Neuronal stem cell (in vitro differentiated cells): Measurements from ENCODE around the gene CEP112.

Source experiments
- DNase-seq: peaks from one replicate; pipeline ENCODE4 v3.0.0-alpha.2; 2013; ENCODE audit warnings: low spot score
- H2AFZ ChIP-seq: one replicate; pipeline ENCODE4 v1.6.1; 2013; ENCODE audit warnings: mild to moderate bottlenecking, low read length, inconsistent platforms
- H2AK5ac ChIP-seq: 2 replicates; pipeline ENCODE4 v1.6.1; 2013; ENCODE audit warnings: low read depth, mild to moderate bottlenecking, inconsistent platforms, low read length, moderate library complexity, mixed read lengths
- H2BK120ac ChIP-seq: 2 replicates; pipeline ENCODE4 v1.6.1; 2013; ENCODE audit warnings: low read depth, mild to moderate bottlenecking, inconsistent platforms, low read length, moderate library complexity, mixed read lengths
- H2BK12ac ChIP-seq: one replicate; pipeline ENCODE4 v1.6.1; 2013; ENCODE audit warnings: low read length, inconsistent platforms
- H2BK15ac ChIP-seq: 2 replicates; pipeline ENCODE4 v1.6.1; 2013; ENCODE audit warnings: mild to moderate bottlenecking, low read length, inconsistent platforms, mixed read lengths
- H2BK5ac ChIP-seq: one replicate; pipeline ENCODE4 v1.6.1; 2013; ENCODE audit warnings: inconsistent platforms, mild to moderate bottlenecking, low read length, moderate library complexity
- H3K14ac ChIP-seq: one replicate; pipeline ENCODE4 v1.6.1; 2013; ENCODE audit warnings: low read length, inconsistent platforms
- H3K18ac ChIP-seq: 2 replicates; pipeline ENCODE4 v1.6.1; 2013; ENCODE audit warnings: low read length, inconsistent platforms
- H3K23ac ChIP-seq: 2 replicates; pipeline ENCODE4 v1.6.1; 2013; ENCODE audit warnings: low read depth, mild to moderate bottlenecking, mixed read lengths, low read length, inconsistent platforms; ENCODE audit not compliant: poor library complexity
- H3K27ac ChIP-seq: replicated peaks from 3 replicates; pipeline ENCODE4 v1.5.1; 2013; ENCODE audit warnings: low read length, inconsistent platforms
- H3K27me3 ChIP-seq, 3 experiments: 2 replicates each; pipeline ENCODE4 v1.6.1; 2013; ENCODE audit warnings: low read length in 3 of 3, mild to moderate bottlenecking in 2 of 3, inconsistent platforms in 1 of 3, low read depth in 1 of 3, mixed read lengths in 1 of 3, moderate library complexity in 1 of 3; ENCODE audit not compliant: control insufficient read depth in 3 of 3, insufficient read depth in 3 of 3
- H3K36me3 ChIP-seq, 2 donors: replicated peaks in 1 of 2; 2 replicates each; pipeline ENCODE4 v1.6.1; 2013; ENCODE audit warnings: low read length in 2 of 2; ENCODE audit not compliant: control insufficient read depth in 2 of 2, insufficient read depth in 2 of 2
- H3K4ac ChIP-seq: 2 replicates; pipeline ENCODE4 v1.6.1; 2013; ENCODE audit warnings: inconsistent platforms, mild to moderate bottlenecking, low read length, moderate library complexity
- H3K4me1 ChIP-seq, 2 donors: 1 replicate in 1 of 2; 2 replicates in 1 of 2; pipeline ENCODE4 v1.6.1; 2013; ENCODE audit warnings: low read length in 2 of 2, low read depth in 1 of 2; ENCODE audit not compliant: control insufficient read depth in 2 of 2, insufficient read depth in 1 of 2
- H3K4me2 ChIP-seq: one replicate; pipeline ENCODE4 v1.6.1; 2013; ENCODE audit warnings: mild to moderate bottlenecking, low read length, inconsistent platforms; ENCODE audit not compliant: insufficient read depth, poor library complexity, severe bottlenecking
- H3K4me3 ChIP-seq, 2 donors: 2 replicates each; pipeline ENCODE4 v1.5.1; 2013; ENCODE audit warnings: low read length in 2 of 2, mild to moderate bottlenecking in 2 of 2, inconsistent platforms in 1 of 2, moderate library complexity in 1 of 2
- H3K79me1 ChIP-seq: one replicate; pipeline ENCODE4 v1.6.1; 2013; ENCODE audit warnings: low read depth, mild to moderate bottlenecking, inconsistent platforms, low read length, moderate library complexity
- H3K9ac ChIP-seq: one replicate; pipeline ENCODE4 v1.6.1; 2013; ENCODE audit warnings: mild to moderate bottlenecking, low read depth, low read length, inconsistent platforms; ENCODE audit not compliant: poor library complexity
- H3K9me3 ChIP-seq, 2 donors: replicated peaks in 1 of 2; 2 replicates each; pipeline versions ENCODE3 to v1.6.1; 2013; ENCODE audit warnings: low read length in 2 of 2, mild to moderate bottlenecking in 2 of 2, inconsistent platforms in 1 of 2, low read depth in 1 of 2, mixed read lengths in 1 of 2, moderate library complexity in 1 of 2; ENCODE audit not compliant: control insufficient read depth in 2 of 2, insufficient read depth in 1 of 2
- H4K8ac ChIP-seq: one replicate; pipeline ENCODE4 v1.6.1; 2013; ENCODE audit warnings: low read depth, mild to moderate bottlenecking, inconsistent platforms, low read length, moderate library complexity
- H4K91ac ChIP-seq: one replicate; pipeline ENCODE4 v1.6.1; 2013; ENCODE audit warnings: low read length, low read depth, mild to moderate bottlenecking, inconsistent platforms; ENCODE audit not compliant: poor library complexity
- WGBS, 2 donors: extraction: QIAGEN DNeasy Blood & Tissue Kit; methylation state at CpG; one replicate each; pipeline ENCODE4 v1.1.7; 2013; ENCODE audit warnings: missing lambda C conversion rate in 2 of 2, mixed read lengths in 1 of 2; ENCODE audit not compliant: insufficient read length in 2 of 2, insufficient replicate concordance in 1 of 2; ENCODE audit errors: extremely low coverage in 2 of 2; 5-methylcytosine and 5-hydroxymethylcytosine counted together

Gene CEP112

DNA sequence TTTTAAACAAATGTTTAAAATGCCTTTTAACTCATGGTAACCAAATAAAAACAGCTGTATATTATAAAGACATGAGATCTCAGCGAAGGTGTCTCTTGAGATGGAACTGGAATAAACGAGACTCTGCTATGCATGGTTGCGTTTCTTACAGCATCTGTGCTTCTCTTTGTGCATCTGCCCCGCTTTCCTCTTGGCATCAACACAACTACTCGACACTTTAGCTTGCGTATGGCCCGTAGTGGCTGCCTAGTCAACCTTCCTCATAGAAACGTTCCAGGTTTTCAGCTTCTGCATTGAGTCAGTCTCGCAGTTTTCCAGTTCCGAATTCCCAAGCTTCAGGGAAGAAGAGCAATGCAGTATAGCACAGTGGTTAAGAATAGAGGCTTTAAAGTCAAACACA lies 214.9 kb downstream of the CEP112 start:
- H3K18ac ChIP-seq = no peak overlapping the region
- no peak for DNase-seq
- H2AK5ac ChIP-seq = no peak overlapping the region
- no peaks in the 10 kb centered on the region for H3K36me3 ChIP-seq
- no peaks in the 10 kb centered on the region for H3K9me3 ChIP-seq
- no peak overlapping the region for H3K14ac ChIP-seq
- H3K9ac ChIP-seq = no peak overlapping the region
- H3K27me3 ChIP-seq = no peaks in the 10 kb centered on the region
- H2BK5ac ChIP-seq = no peak overlapping the region
- no peak overlapping the region for H2BK12ac ChIP-seq
- WGBS, 2 donors = no CpG with 5 or more reads among the region's 10 CpGs
- no peak overlapping the region for H3K27ac ChIP-seq
- H2BK15ac ChIP-seq = no peak overlapping the region
- H3K4me2 ChIP-seq = no peak overlapping the region
- no peak overlapping the region for H3K4ac ChIP-seq
- H4K8ac ChIP-seq = no peak overlapping the region
- no peak overlapping the region for H3K4me3 ChIP-seq
- H2BK120ac ChIP-seq = no peak overlapping the region
- no peaks in the 10 kb centered on the region for H3K4me1 ChIP-seq
- no peak overlapping the region for H4K91ac ChIP-seq
- H2AFZ ChIP-seq = no peak overlapping the region
- H3K79me1 ChIP-seq = no peaks in the 10 kb centered on the region
- no peak overlapping the region for H3K23ac ChIP-seq

DNA sequence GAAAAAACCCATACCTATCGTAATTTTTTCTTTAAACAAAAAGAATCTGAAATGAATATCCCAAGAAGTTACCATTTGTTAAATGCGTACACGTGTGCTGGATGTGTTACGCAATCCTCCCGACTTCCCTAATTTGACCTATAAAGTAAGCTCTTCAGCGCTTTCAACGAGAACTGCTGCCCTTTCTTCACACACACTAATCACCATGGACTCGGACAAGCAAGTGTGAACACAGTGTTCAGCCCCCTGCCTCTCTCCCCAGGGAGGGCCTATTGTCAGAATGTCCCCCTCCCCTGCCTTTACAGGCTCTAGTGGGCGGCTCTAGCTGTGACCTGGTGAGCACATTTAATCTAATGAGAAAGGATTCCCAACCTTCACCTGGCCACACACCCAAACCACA lies 216.1 kb downstream of the CEP112 start:
- Histone ChIP-seq H2AFZ (no peak overlapping the region), H3K4me2 (no peak overlapping the region), H3K4me1 (no peaks in the 10 kb centered on the region), H3K27ac (no peak overlapping the region), H2AK5ac (no peak overlapping the region), H3K4ac (no peak overlapping the region), H2BK5ac (no peak overlapping the region), H3K79me1 (no peaks in the 10 kb centered on the region), H2BK15ac (no peak overlapping the region), H2BK12ac (no peak overlapping the region), H4K91ac (no peak overlapping the region), H3K4me3 (no peak overlapping the region), H3K9ac (no peak overlapping the region), H3K18ac (no peak overlapping the region), H2BK120ac (no peak overlapping the region), H3K27me3 (no peaks in the 10 kb centered on the region), H3K23ac (no peak overlapping the region), H3K36me3 (no peaks in the 10 kb centered on the region), H3K9me3 (peaks cover 2 to 4% of the 10 kb centered on the region in 2 donors), H3K14ac (no peak overlapping the region), H4K8ac (no peak overlapping the region)
- DNase-seq = peak; percentile 17
- WGBS, 2 donors = no CpG with 5 or more reads among the region's 9 CpGs

DNA sequence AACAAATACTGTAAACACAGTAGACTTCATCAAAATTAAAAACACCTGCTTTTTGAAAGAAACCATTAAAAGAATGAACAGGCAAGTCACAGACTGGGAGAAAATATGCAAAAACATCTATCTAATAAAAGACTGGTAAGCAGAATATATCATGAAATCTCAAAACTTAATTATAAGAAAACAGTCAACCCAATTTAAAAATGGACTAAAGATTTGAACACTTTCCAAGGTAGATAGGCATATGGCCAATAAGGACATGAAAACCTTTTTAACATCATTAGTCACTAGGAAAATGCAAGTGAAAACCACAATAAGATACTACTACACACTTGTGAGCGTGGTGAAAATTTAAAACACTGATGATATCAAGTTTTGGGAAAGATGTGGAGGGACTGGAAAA lies 218.7 kb downstream of the CEP112 start:
- Histone ChIP-seq H3K4me2 (no peak overlapping the region), H2BK12ac (no peak overlapping the region), H3K18ac (no peak overlapping the region), H4K8ac (no peak overlapping the region), H3K14ac (no peak overlapping the region), H2AK5ac (no peak overlapping the region), H4K91ac (no peak overlapping the region), H3K4me1 (no peaks in the 10 kb centered on the region), H3K23ac (no peak overlapping the region), H3K9ac (no peak overlapping the region), H3K27ac (no peak overlapping the region), H3K27me3 (no peaks in the 10 kb centered on the region), H2BK15ac (no peak overlapping the region), H3K4ac (no peak overlapping the region), H2BK120ac (no peak overlapping the region), H3K4me3 (no peak overlapping the region), H3K36me3 (no peaks in the 10 kb centered on the region), H2AFZ (no peak overlapping the region), H3K79me1 (no peaks in the 10 kb centered on the region), H2BK5ac (no peak overlapping the region), H3K9me3 (peaks cover 7 to 8% of the 10 kb centered on the region in 2 donors)
- DNase-seq = no peak
- no CpG with 5 or more reads among the region's 1 CpG for WGBS, 2 donors

DNA sequence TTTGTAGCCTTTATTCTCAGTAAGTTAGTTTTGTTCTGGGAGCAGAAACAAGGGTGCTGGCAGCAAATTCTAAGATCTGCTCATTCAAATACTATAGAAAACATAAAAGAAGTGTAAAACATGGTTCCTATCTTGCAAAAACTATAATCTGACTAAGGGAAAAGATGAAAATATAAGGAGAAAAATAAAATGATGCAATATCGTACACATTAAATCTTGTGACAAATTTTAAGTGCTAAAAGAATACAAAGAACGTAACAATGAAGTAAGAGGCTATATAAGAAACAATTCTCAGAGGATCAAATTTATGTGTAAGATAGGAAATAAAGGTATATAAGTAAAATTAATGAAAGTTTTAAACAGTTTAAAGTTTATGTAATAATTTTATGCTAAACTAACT lies 224.6 kb downstream of the CEP112 start:
- no peak overlapping the region for H3K4me3 ChIP-seq
- H3K14ac ChIP-seq = no peak overlapping the region
- H3K79me1 ChIP-seq = no peaks in the 10 kb centered on the region
- no peak overlapping the region for H2AFZ ChIP-seq
- H3K9me3 ChIP-seq = peaks cover 7 to 8% of the 10 kb centered on the region in 2 donors
- H3K18ac ChIP-seq = no peak overlapping the region
- H2BK15ac ChIP-seq = no peak overlapping the region
- no CpG with 5 or more reads among the region's 2 CpGs for WGBS, 2 donors
- no peak overlapping the region for H4K91ac ChIP-seq
- no peaks in the 10 kb centered on the region for H3K36me3 ChIP-seq
- H3K4me2 ChIP-seq = no peak overlapping the region
- H3K9ac ChIP-seq = no peak overlapping the region
- H3K23ac ChIP-seq = no peak overlapping the region
- H2BK12ac ChIP-seq = no peak overlapping the region
- no peak overlapping the region for H4K8ac ChIP-seq
- no peak overlapping the region for H2BK120ac ChIP-seq
- H2AK5ac ChIP-seq = no peak overlapping the region
- H3K4me1 ChIP-seq = no peaks in the 10 kb centered on the region
- no peak overlapping the region for H2BK5ac ChIP-seq
- no peak overlapping the region for H3K4ac ChIP-seq
- no peak overlapping the region for H3K27ac ChIP-seq
- DNase-seq = no peak
- no peaks in the 10 kb centered on the region for H3K27me3 ChIP-seq
